ENCODE measurements around the gene HOXB9. TPM values are rescaled to one million over a fixed set of nuclear protein-coding genes. Genes with fewer than 3 reads are reported as not detected.

Gene HOXB9
- total and polyA plus RNA-seq, 2 donors (not counting 3 experiments of a cell fraction or from before 2014, with no cell fraction given): 0.79 to 1.1 TPM

GRCh38 chr17:48589831-48590606, 36.1 kb downstream of the HOXB9 start, which contains the start of gene HOXB3:
Gene HOXB3, minus strand, starts transcription at chr17:48590241. Its CDS starts 37,767 bp downstream, at chr17:48552474.
- Histone ChIP-seq H4K20me1 (replicated peaks; ENCODE audit: control insufficient read depth, extremely low read depth, insufficient read depth, low read length) (no peaks in the 10 kb centered on the region), H3K79me2 (ENCODE audit: control insufficient read depth, insufficient read depth, low read length) (peaks cover 24% of the 10 kb centered on the region), H3K27ac (ENCODE audit: insufficient read depth, low read depth, low read length) (no peak within 1 kb of the TSS), H3K4me1 (ENCODE audit: control insufficient read depth, extremely low read depth, insufficient read depth, low read length) (peaks cover 45% of the 10 kb centered on the region), H2AFZ (ENCODE audit: low read depth, low read length) (no peak within 1 kb of the TSS), H3K4me3 (replicated peaks in 1 of 3; ENCODE audit: insufficient read depth in 1 of 3, low read depth in 1 of 3, low read length in 3 of 3) (no peak within 1 kb of the TSS), H3K9me3 (replicated peaks; ENCODE audit: control insufficient read depth, insufficient read depth, low read length) (no peaks in the 10 kb centered on the region), H3K27me3 (ENCODE audit: control insufficient read depth in 2 of 2, insufficient read depth in 2 of 2, low read length in 2 of 2) (no peaks in the 10 kb centered on the region), H3K36me3 (ENCODE audit: control insufficient read depth in 2 of 2, extremely low read depth in 1 of 2, insufficient read depth in 2 of 2, low read length in 2 of 2) (peaks cover 0 to 10% of the 10 kb centered on the region in 2 experiments), H3K4me2 (ENCODE audit: insufficient read depth, low read length) (no peak within 1 kb of the TSS), H3K9me1 (replicated peaks; ENCODE audit: control insufficient read depth, extremely low read depth, insufficient read depth, low read length) (no peaks in the 10 kb centered on the region), H3K9ac (replicated peaks; ENCODE audit: extremely low read depth, insufficient read depth, low read length) (no peak within 1 kb of the TSS)
- no peak for FAIRE-seq
- POLR2A ChIA-PET: interaction anchor here (0.6 kb wide), 1 partner anchor 24 kb away, joined by 3 read pairs; no protein-coding TSS in a partner anchor
- DNase-seq (ENCODE audit: low read depth, low spot score): no peak
- CTCF ChIA-PET: interaction anchor here (0.9 to 1.6 kb wide), 4 partner anchors 12 to 374 kb away, joined by 3 to 5 read pairs (median 4); no protein-coding TSS in a partner anchor
- dilution Hi-C loops (cut with MboI; ENCODE audit: extremely low pct_ligation_motif_present, low sequenced_read_pairs) (no loop called here), intact Hi-C loops (cut with micrococcal nuclease) (no loop called here)
- no TSS peak for BruUV-seq (replicated peaks)
- no peak for TF ChIP-seq EZH2 (IDR thresholded peaks at IDR 0.05; ENCODE audit: borderline replicate concordance, low read depth, low read length, severe bottlenecking)
- TF ChIP-seq JUN (IDR thresholded peaks at IDR 0.05; ENCODE audit: borderline replicate concordance, insufficient read depth, insufficient read length, low read depth): no peak
- no peak for TF ChIP-seq POLR2A (IDR thresholded peaks at IDR 0.05; ENCODE audit: low read depth, low read length)
- TF ChIP-seq FOS (IDR thresholded peaks at IDR 0.05; ENCODE audit: borderline replicate concordance, insufficient read depth, low read length): no peak
- no peak for TF ChIP-seq MAX (IDR thresholded peaks at IDR 0.05; ENCODE audit: insufficient read depth, insufficient read length)
- no peak for TF ChIP-seq GATA2 (IDR thresholded peaks at IDR 0.05; ENCODE audit: insufficient read depth, insufficient read length, low read depth, low read length)
- no peak for TF ChIP-seq POLR2AphosphoS5 (IDR thresholded peaks at IDR 0.05; ENCODE audit: insufficient read depth, low read depth, low read length)
- no peak for TF ChIP-seq MYC (IDR thresholded peaks at IDR 0.05; ENCODE audit: low read depth, low read length)
- TF ChIP-seq CTCF (IDR thresholded peaks at IDR 0.05; ENCODE audit: extremely low read depth in 1 of 2, insufficient read depth in 1 of 2, low read depth in 1 of 2, low read length in 2 of 2): no peak

Measured in endothelial cell of umbilical vein (primary cell).